Heart right ventricle (tissue), 16 donors: ENCODE measurements around the gene HIRA. TPM values are rescaled to one million over a fixed set of nuclear protein-coding genes. Genes with fewer than 3 reads are reported as not detected.

Experiments
- ATAC-seq, 8 donors: fragments of 200-7000 bp; cut with Tn5 transposase; one replicate each; pipeline ENCODE4 v1.9.1; 2020; ENCODE audit warnings: mild to moderate bottlenecking in 8 of 8, moderate library complexity in 8 of 8, moderate number of reproducible peaks in 1 of 8
- DNase-seq, 2 donors: peaks; one replicate each; pipeline ENCODE4 v3.0.0-alpha.2; 2020
- H3K27ac ChIP-seq, 10 donors: fragments of 200-600 bp; sonication (generic) in 2 of 10; one replicate each; pipeline versions ENCODE4 v1.5.0 to v1.8.0; 2020 to 2022; ENCODE audit warnings: mild to moderate bottlenecking in 3 of 10
- H3K27me3 ChIP-seq, 7 donors: fragments of 200-600 bp; one replicate each; pipeline ENCODE4 v1.8.0; 2021 to 2022; ENCODE audit warnings: mild to moderate bottlenecking in 2 of 7
- H3K36me3 ChIP-seq, 9 donors: fragments of 200-600 bp; sonication (generic) in 1 of 9; one replicate each; pipeline versions ENCODE4 v1.5.0 to v1.8.0; 2020 to 2022; ENCODE audit warnings: mild to moderate bottlenecking in 2 of 9
- H3K4me1 ChIP-seq, 9 donors: fragments of 200-600 bp; sonication (generic) in 1 of 9; one replicate each; pipeline versions ENCODE4 v1.5.0 to v1.8.0; 2020 to 2022; ENCODE audit warnings: mild to moderate bottlenecking in 4 of 9
- H3K4me3 ChIP-seq, 10 donors: fragments of 200-600 bp; sonication (generic) in 2 of 10; one replicate each; pipeline versions ENCODE4 v1.5.0 to v1.8.0; 2020 to 2022; ENCODE audit warnings: mild to moderate bottlenecking in 7 of 10, moderate library complexity in 2 of 10
- H3K9me3 ChIP-seq, 11 donors: fragments of 200-600 bp in 10 of 11; sonication (generic) in 2 of 11; one replicate each; pipeline versions ENCODE4 v1.5.0 to v1.8.0; 2013 to 2022; ENCODE audit warnings: mild to moderate bottlenecking in 2 of 11, control low read depth in 1 of 11, moderate library complexity in 1 of 11
- WGBS, 2 donors: extraction: QIAGEN DNeasy Blood & Tissue Kit; methylation state at CpG; one replicate each; pipeline ENCODE4 v1.1.7; 2013; ENCODE audit warnings: inconsistent platforms in 1 of 2; 5-methylcytosine and 5-hydroxymethylcytosine counted together
- intact Hi-C, 10 donors: fragments of 100-400 bp; cut with DNase I; formaldehyde crosslinking; loops; one replicate each; pipeline versions ENCODE4 v1.11.1 to v1.14.2; 2022
- polyA plus RNA-seq, 2 donors: library from polyadenylated mRNA; stranded (reverse); fragments of 200-250 nt; gene quantifications; one replicate each; pipeline ENCODE4 v1.2.3, GENCODE V29; 2013
- total RNA-seq, 10 donors: library from RNA; stranded (reverse); fragmentation: NEBNext Ultra II Directional in 3 of 10; extraction: Animal tissue kit (Norgen Biotek cat#: 25700) in 3 of 10; gene quantifications; one replicate each; pipeline versions ENCODE4 v1.2.1 to v1.2.4, GENCODE V29; 2021 to 2023
- TF ChIP-seq, protein P1 (sequence below), 9 donors: fragments of 200-600 bp; sonication (generic) in 2 of 9; IDR thresholded peaks; one replicate each; pipeline versions ENCODE4 v1.5.0 to v1.8.0; 2021 to 2022; ENCODE audit warnings: antibody characterized with exemption in 9 of 9, mild to moderate bottlenecking in 5 of 9, moderate library complexity in 1 of 9
- donor health status: Arrhythmogenic right ventricular cardiomyopathy.
- donor health status: ischemic (EF 13 %, LVEDD 7.1; RV severe dilation, severe dysfunction).
- donor health status: healthy with polysubstance abuse.
- donor health status: DM: no; HTN: yes; CAD: no.
- donor health status: DM: no; HTN: no; CAD: no.
- donor health status: ischemic (EF 25% LVEDD 6.9; RV normal size, moderate dysfunction).
- donor health status: ischemic (EF 25% LVEDD 5.7; RV mildly dilated, moderate dysfunction).
- donor health status: healthy.
- donor health status: DM: yes; HTN: yes; CAD: no.
- donor health status: Ischemic cardiomyopathy.
- donor health status: ischemic (EF 35%, LVEDD 5.7; RV mildly dilated, moderate dysfunction).
- donor health status: nonischemic (EF 11% LVEDD 7.7; RV severe dilation, severe dysfunction).
- donor health status: DM: yes; HTN: yes; CAD: no.
- donor health status: PGD.
- donor health status: ischemic (EF 29% LVEDD 5.4; RV normal size, mild dysfunction).
- donor health status: nonischemic (EF 23%, LVEDD 6.1; RV moderate dilation, normal function).

Gene HIRA
- total and polyA plus RNA-seq, 12 donors, result 3.1 to 23.2 (median 17.5) TPM

DNA sequence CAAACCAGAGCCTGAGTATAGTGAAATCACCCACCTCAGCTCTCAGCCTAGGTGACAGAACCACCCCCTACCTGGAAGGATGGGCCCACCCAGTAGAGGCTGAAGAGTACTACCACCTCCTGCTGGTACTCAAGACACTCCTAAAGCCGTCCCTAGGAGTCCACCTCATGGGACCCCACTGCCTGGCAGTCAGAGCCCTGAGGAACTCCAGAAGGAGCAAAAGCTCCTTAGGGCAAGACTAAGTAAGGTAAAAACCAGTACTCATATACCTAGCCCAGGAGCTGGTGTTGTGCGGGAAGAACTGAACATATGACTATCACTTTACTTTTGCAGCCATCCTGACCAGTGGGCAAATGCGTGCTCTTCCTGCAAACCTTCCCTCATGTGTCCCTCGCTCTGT lies 36.3 kb downstream of the HIRA start:
- WGBS, 2 donors, result 97 to 98% methylated on average over 4 of the region's 4 CpGs
- ATAC-seq, result no peak
- no peak for DNase-seq
- Histone ChIP-seq H3K9me3 (no peaks in the 10 kb centered on the region), H3K36me3 (peaks cover 0 to 100% (median 59%) of the 10 kb centered on the region in 9 donors), H3K4me3 (no peak overlapping the region), H3K4me1 (peaks cover 0 to 16% (median 0%) of the 10 kb centered on the region in 9 donors), H3K27me3 (no peaks in the 10 kb centered on the region), H3K27ac (no peak overlapping the region)
- TF ChIP-seq, protein P1, sequence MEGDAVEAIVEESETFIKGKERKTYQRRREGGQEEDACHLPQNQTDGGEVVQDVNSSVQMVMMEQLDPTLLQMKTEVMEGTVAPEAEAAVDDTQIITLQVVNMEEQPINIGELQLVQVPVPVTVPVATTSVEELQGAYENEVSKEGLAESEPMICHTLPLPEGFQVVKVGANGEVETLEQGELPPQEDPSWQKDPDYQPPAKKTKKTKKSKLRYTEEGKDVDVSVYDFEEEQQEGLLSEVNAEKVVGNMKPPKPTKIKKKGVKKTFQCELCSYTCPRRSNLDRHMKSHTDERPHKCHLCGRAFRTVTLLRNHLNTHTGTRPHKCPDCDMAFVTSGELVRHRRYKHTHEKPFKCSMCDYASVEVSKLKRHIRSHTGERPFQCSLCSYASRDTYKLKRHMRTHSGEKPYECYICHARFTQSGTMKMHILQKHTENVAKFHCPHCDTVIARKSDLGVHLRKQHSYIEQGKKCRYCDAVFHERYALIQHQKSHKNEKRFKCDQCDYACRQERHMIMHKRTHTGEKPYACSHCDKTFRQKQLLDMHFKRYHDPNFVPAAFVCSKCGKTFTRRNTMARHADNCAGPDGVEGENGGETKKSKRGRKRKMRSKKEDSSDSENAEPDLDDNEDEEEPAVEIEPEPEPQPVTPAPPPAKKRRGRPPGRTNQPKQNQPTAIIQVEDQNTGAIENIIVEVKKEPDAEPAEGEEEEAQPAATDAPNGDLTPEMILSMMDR (IDR thresholded peaks at IDR 0.05), result no peak
- intact Hi-C loops, result loop anchor here in 1 of 10 donors (5.0 kb wide), 1 partner anchor 57 kb away; no protein-coding TSS in a partner anchor

DNA sequence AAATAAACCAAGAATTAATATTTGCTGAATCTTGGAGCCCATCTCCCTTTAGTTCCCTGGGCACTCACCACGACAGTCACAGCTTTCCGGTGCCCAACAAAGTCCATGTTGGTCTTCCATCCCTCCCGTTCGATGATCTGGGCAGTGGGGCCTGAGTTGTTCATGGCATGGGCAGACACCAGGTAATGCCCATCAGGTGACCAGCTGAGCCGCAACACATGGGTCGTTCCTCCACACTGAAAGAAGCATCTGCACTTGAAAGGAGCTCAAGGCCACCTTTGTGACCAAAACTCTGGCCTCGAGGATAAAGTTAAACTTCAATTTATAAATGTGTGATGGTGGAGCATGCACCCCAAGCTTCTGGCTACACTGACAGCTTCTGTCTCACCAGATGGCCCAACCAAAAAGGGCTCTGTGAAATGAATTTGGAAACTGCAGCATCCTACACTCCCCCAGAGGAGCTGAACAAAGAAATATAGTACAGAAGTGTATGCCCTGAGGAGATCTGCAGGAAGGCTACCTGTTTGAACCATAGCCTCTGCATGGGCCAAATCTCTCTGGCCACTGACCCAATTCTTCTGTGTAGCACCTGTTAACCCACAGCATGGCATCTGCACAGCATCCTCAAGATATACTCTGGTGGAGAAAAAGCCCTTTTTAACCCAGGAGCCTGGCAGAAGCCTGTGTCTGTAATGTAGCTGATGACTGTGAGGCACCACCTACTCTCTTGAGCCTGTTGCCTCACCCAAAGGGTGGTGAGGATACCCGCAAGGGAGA lies 37.1 kb downstream of the HIRA start:
- Histone ChIP-seq H3K4me3 (no peak overlapping the region), H3K27me3 (no peaks in the 10 kb centered on the region), H3K36me3 (peaks cover 0 to 100% (median 66%) of the 10 kb centered on the region in 9 donors), H3K4me1 (peaks cover 0 to 16% (median 0%) of the 10 kb centered on the region in 9 donors), H3K27ac (no peak overlapping the region), H3K9me3 (no peaks in the 10 kb centered on the region)
- intact Hi-C loops, result loop anchor here in 1 of 10 donors (5.0 kb wide), 1 partner anchor 58 kb away; no protein-coding TSS in a partner anchor
- TF ChIP-seq, protein P1 (IDR thresholded peaks at IDR 0.05), result no peak
- ATAC-seq (no peak), DNase-seq (no peak)
- 93 to 96% methylated on average over 8 of the region's 8 CpGs for WGBS, 2 donors

DNA sequence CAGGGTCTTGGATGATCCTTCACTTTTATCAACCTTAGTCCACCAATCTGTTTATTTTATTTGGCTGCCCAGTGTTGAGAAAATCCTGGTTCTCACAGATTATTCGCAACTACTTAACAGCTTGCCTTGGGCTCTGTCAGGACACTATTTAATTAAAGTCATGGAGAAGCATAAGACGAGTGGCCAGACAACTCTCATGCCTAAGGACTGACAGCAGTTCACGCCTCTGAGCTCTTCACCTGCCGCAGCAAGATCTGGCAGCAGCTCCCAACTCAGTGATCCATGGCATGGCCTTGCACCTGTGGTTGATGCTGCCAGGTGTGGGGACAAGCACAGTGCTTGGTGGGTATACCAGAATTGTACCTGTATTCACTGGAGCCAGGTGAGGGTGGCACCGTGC lies 37.8 kb downstream of the HIRA start:
- Histone ChIP-seq H3K27me3 (no peaks in the 10 kb centered on the region), H3K36me3 (peaks cover 0 to 100% (median 72%) of the 10 kb centered on the region in 9 donors), H3K27ac (no peak overlapping the region), H3K4me1 (peaks cover 0 to 16% (median 0%) of the 10 kb centered on the region in 9 donors), H3K9me3 (no peaks in the 10 kb centered on the region), H3K4me3 (no peak overlapping the region)
- ATAC-seq (no peak), DNase-seq (no peak)
- intact Hi-C loops, result no loop called here
- TF ChIP-seq, protein P1 (IDR thresholded peaks at IDR 0.05), result no peak
- WGBS, 2 donors, result 96 to 97% methylated on average over 5 of the region's 5 CpGs

DNA sequence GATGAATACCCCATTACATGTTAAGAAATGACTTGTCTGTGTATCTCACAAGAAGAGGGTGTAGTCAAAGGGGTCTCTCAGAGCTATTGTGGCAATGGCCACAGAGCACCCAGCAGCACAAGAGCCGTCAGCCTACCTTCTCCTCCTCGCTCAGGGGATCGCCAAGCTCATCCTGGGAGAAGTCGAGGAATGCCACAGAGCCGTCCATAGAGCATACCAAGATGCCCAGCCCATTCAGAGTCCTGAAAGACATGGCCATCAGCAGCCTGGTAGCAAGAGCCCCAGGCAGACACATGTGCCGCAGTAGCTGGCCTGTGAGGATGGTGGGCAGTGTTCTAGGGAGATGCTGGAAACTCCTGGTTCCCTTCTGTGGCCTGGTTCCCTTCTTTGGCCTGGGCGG lies 44.0 kb downstream of the HIRA start:
- ATAC-seq, result no peak
- intact Hi-C loops, result loop anchor here in 1 of 10 donors (10.0 kb wide), 1 partner anchor 77 kb away; no protein-coding TSS in a partner anchor
- H3K36me3 ChIP-seq, result peaks cover 0 to 100% (median 76%) of the 10 kb centered on the region in 9 donors

More for the DNA sequence above, 44.0 kb downstream of the HIRA start:
- 97 to 98% methylated on average over 7 of the region's 7 CpGs for WGBS, 2 donors
- Histone ChIP-seq H3K4me1 (peaks cover 0 to 8% (median 0%) of the 10 kb centered on the region in 9 donors), H3K4me3 (no peak overlapping the region), H3K27ac (no peak overlapping the region), H3K9me3 (no peaks in the 10 kb centered on the region), H3K27me3 (no peaks in the 10 kb centered on the region)
- DNase-seq, result no peak
- TF ChIP-seq, protein P1 (IDR thresholded peaks at IDR 0.05), result no peak
